Osteoblast (primary cell): Measurements from ENCODE around the gene ZMIZ1. TPM values are rescaled to one million over a fixed set of nuclear protein-coding genes. Genes with fewer than 3 reads are reported as not detected.

Source experiments
- DNase-seq: peaks from one replicate; pipeline ENCODE4 v3.0.0; 2011; ENCODE audit warnings: low spot score, mixed read lengths; ENCODE audit not compliant: insufficient read length; ENCODE audit errors: missing footprints
- H2AFZ ChIP-seq: 2 replicates; pipeline ENCODE4 v1.6.0; 2011; ENCODE audit warnings: mild to moderate bottlenecking, low read length
- H3K27ac ChIP-seq: 2 replicates; pipeline ENCODE4 v1.5.1; 2011; ENCODE audit warnings: mild to moderate bottlenecking, low read depth, low read length, moderate library complexity
- H3K27me3 ChIP-seq: 2 replicates; pipeline ENCODE4 v1.6.0; 2012; ENCODE audit warnings: mild to moderate bottlenecking, control low read depth, inconsistent platforms, low read length, moderate library complexity; ENCODE audit not compliant: insufficient read depth
- H3K36me3 ChIP-seq: 2 replicates; pipeline ENCODE4 v1.5.1; 2011; ENCODE audit warnings: mild to moderate bottlenecking, low read length, control low read depth, moderate library complexity; ENCODE audit not compliant: insufficient read depth
- H3K4me1 ChIP-seq: 2 replicates; pipeline ENCODE4 v1.5.1; 2011; ENCODE audit warnings: mild to moderate bottlenecking, low read length, control low read depth, moderate library complexity; ENCODE audit not compliant: insufficient read depth
- H3K4me2 ChIP-seq: 2 replicates; pipeline ENCODE4 v1.6.0; 2011; ENCODE audit warnings: mild to moderate bottlenecking, low read length; ENCODE audit not compliant: insufficient read depth
- H3K4me3 ChIP-seq: fragments of 200-600 bp; sonication (generic); 3 replicates; pipeline ENCODE4 v1.5.1; 2012; ENCODE audit warnings: mild to moderate bottlenecking, low read length, inconsistent platforms; ENCODE audit not compliant: insufficient read depth
- H3K79me2 ChIP-seq: 2 replicates; pipeline ENCODE4 v1.6.0; 2012; ENCODE audit warnings: mild to moderate bottlenecking, low read length, control low read depth, inconsistent platforms; ENCODE audit not compliant: insufficient read depth
- H3K9me3 ChIP-seq: 2 replicates; pipeline ENCODE4 v1.5.1; 2011; ENCODE audit warnings: low read depth, low read length, control low read depth
- H4K20me1 ChIP-seq: 2 replicates; pipeline ENCODE4 v1.6.0; 2012; ENCODE audit warnings: mild to moderate bottlenecking, low read length, control low read depth; ENCODE audit not compliant: insufficient read depth
- CTCF ChIP-seq: IDR thresholded peaks from 2 replicates; pipeline ENCODE4 v1.5.1; 2011; ENCODE audit warnings: mild to moderate bottlenecking, low read depth, low read length, moderate library complexity; ENCODE audit errors: extremely low read depth
- total RNA-seq: library from RNA; depleted of rRNA; stranded (reverse); fragments of >200 nt; gene quantifications from 2 replicates; pipeline ENCODE4 v1.2.3, GENCODE V29; 2012

ZMIZ1 gene
- total RNA-seq, 1 donor = 40.9 TPM

GRCh38 chr10:79310911-79311573, 242.3 kb downstream of the ZMIZ1 start:
- peak; percentile 73 for DNase-seq
- no peaks in the 10 kb centered on the region for H3K27me3 ChIP-seq
- H3K36me3 ChIP-seq = peaks cover 89% of the 10 kb centered on the region
- no peak overlapping the region for H3K4me2 ChIP-seq
- no peak overlapping the region for H3K4me3 ChIP-seq
- no peaks in the 10 kb centered on the region for H3K9me3 ChIP-seq
- H3K4me1 ChIP-seq = no peaks in the 10 kb centered on the region
- no peak overlapping the region for H3K27ac ChIP-seq
- H3K79me2 ChIP-seq = no peaks in the 10 kb centered on the region
- TF ChIP-seq CTCF = no peak
- no peak overlapping the region for H2AFZ ChIP-seq
- H4K20me1 ChIP-seq = peaks cover 19% of the 10 kb centered on the region

- no peak for TF ChIP-seq CTCF
- Histone ChIP-seq H3K9me3 (no peaks in the 10 kb centered on the region), H4K20me1 (peaks cover 19% of the 10 kb centered on the region), H3K4me2 (no peak overlapping the region), H3K27ac (no peak overlapping the region), H3K27me3 (no peaks in the 10 kb centered on the region), H3K79me2 (no peaks in the 10 kb centered on the region), H2AFZ (no peak overlapping the region), H3K36me3 (peaks cover 84% of the 10 kb centered on the region), H3K4me1 (peaks cover 4% of the 10 kb centered on the region), H3K4me3 (no peak overlapping the region)
- DNase-seq = peak; percentile 75
Observed at GRCh38 chr10:79311581-79312407, 243.0 kb downstream of the ZMIZ1 start.

- Histone ChIP-seq H3K27ac (no peak overlapping the region), H3K9me3 (no peaks in the 10 kb centered on the region), H3K36me3 (peaks cover 76% of the 10 kb centered on the region), H2AFZ (no peak overlapping the region), H3K79me2 (no peaks in the 10 kb centered on the region), H3K4me2 (no peak overlapping the region), H3K27me3 (no peaks in the 10 kb centered on the region), H3K4me1 (peaks cover 13% of the 10 kb centered on the region), H4K20me1 (peaks cover 16% of the 10 kb centered on the region), H3K4me3 (no peak overlapping the region)
- TF ChIP-seq CTCF = no peak
- DNase-seq = peak; percentile 45
Observed at GRCh38 chr10:79312601-79313187, 243.9 kb downstream of the ZMIZ1 start.

- no peak for TF ChIP-seq CTCF
- DNase-seq = peak; percentile 65
- no peak overlapping the region for H3K27ac ChIP-seq
- H3K79me2 ChIP-seq = no peaks in the 10 kb centered on the region
- no peak overlapping the region for H3K4me3 ChIP-seq
- H3K27me3 ChIP-seq = no peaks in the 10 kb centered on the region
- no peak overlapping the region for H2AFZ ChIP-seq
- H3K36me3 ChIP-seq = peaks cover 69% of the 10 kb centered on the region
- H3K4me1 ChIP-seq = peaks cover 20% of the 10 kb centered on the region
- H3K9me3 ChIP-seq = no peaks in the 10 kb centered on the region
- no peak overlapping the region for H3K4me2 ChIP-seq
- H4K20me1 ChIP-seq = peaks cover 14% of the 10 kb centered on the region
Observed at GRCh38 chr10:79313320-79313719, 244.6 kb downstream of the ZMIZ1 start.
